CD14-positive monocyte (primary cell): Measurements from ENCODE around the gene TDP1. TPM values are rescaled to one million over a fixed set of nuclear protein-coding genes. Genes with fewer than 3 reads are reported as not detected.

Experiments
- DNase-seq, 3 donors: peaks; one replicate each; pipeline ENCODE4 v3.0.0-alpha.2; 2011 to 2022
- H2AFZ ChIP-seq: 2 replicates; pipeline ENCODE4 v1.6.0; 2012; ENCODE audit warnings: mild to moderate bottlenecking, low read depth, low read length, inconsistent platforms; ENCODE audit not compliant: insufficient read depth, poor library complexity, severe bottlenecking
- H3K27ac ChIP-seq, 2 donors: 1 replicate in 1 of 2; 2 replicates in 1 of 2; pipeline ENCODE4 v1.5.1; 2012 to 2013; ENCODE audit warnings: low read length in 2 of 2, control low read depth in 1 of 2, inconsistent platforms in 1 of 2, low read depth in 1 of 2, mild to moderate bottlenecking in 1 of 2
- H3K27me3 ChIP-seq, 2 donors: one replicate each; pipeline versions ENCODE4 v1.6.0 to v1.6.1; 2011 to 2013; ENCODE audit warnings: low read length in 2 of 2; ENCODE audit not compliant: control insufficient read depth in 2 of 2, insufficient read depth in 2 of 2
- H3K36me3 ChIP-seq, 2 donors: replicated peaks in 1 of 2; 1 replicate in 1 of 2; 2 replicates in 1 of 2; pipeline versions ENCODE4 v1.5.1 to v1.6.1; 2012 to 2013; ENCODE audit warnings: low read length in 2 of 2, control low read depth in 1 of 2, inconsistent platforms in 1 of 2, mild to moderate bottlenecking in 1 of 2; ENCODE audit not compliant: insufficient read depth in 2 of 2, control insufficient read depth in 1 of 2
- H3K4me1 ChIP-seq, 2 donors: 1 replicate in 1 of 2; 2 replicates in 1 of 2; pipeline versions ENCODE4 v1.5.1 to v1.6.1; 2012 to 2013; ENCODE audit warnings: low read length in 2 of 2, control low read depth in 1 of 2, inconsistent platforms in 1 of 2, mild to moderate bottlenecking in 1 of 2, moderate library complexity in 1 of 2; ENCODE audit not compliant: insufficient read depth in 2 of 2, control insufficient read depth in 1 of 2
- H3K4me2 ChIP-seq: replicated peaks from 2 replicates; pipeline ENCODE3; 2012; ENCODE audit warnings: low read length, moderate library complexity, mild to moderate bottlenecking; ENCODE audit not compliant: poor library complexity, severe bottlenecking; ENCODE audit errors: extremely low read depth
- H3K4me3 ChIP-seq, 3 experiments: fragments of 200-600 bp in 1 of 3; sonication (generic) in 1 of 3; replicated peaks in 1 of 3; 1 replicate in 2 of 3; 2 replicates in 1 of 3; pipeline ENCODE4 v1.5.1; 2011 to 2013; ENCODE audit warnings: low read length in 3 of 3, mild to moderate bottlenecking in 3 of 3, control low read depth in 2 of 3, low read depth in 2 of 3, inconsistent platforms in 1 of 3, moderate library complexity in 1 of 3
- H3K79me2 ChIP-seq: 2 replicates; pipeline ENCODE4 v1.6.0; 2012; ENCODE audit warnings: mild to moderate bottlenecking, control low read depth, inconsistent platforms, low read length, moderate library complexity; ENCODE audit not compliant: insufficient read depth
- H3K9ac ChIP-seq: 2 replicates; pipeline ENCODE4 v1.6.0; 2017; ENCODE audit warnings: low read length, mild to moderate bottlenecking; ENCODE audit not compliant: insufficient read depth, poor library complexity, severe bottlenecking
- H3K9me3 ChIP-seq, 2 donors: replicated peaks in 1 of 2; 1 replicate in 1 of 2; 2 replicates in 1 of 2; pipeline versions ENCODE4 v1.5.1 to v1.6.1; 2012 to 2013; ENCODE audit warnings: low read length in 2 of 2, control low read depth in 1 of 2; ENCODE audit not compliant: control insufficient read depth in 1 of 2, insufficient read depth in 1 of 2
- H4K20me1 ChIP-seq: 2 replicates; pipeline ENCODE4 v1.6.0; 2012; ENCODE audit warnings: mild to moderate bottlenecking, low read length, control low read depth, moderate library complexity; ENCODE audit not compliant: insufficient read depth
- H3K27ac Mint-ChIP-seq, 7 donors: one replicate each; pipeline ENCODE4 v1.8.0; 2020; ENCODE audit warnings: mild to moderate bottlenecking in 7 of 7, mixed read lengths in 7 of 7, moderate library complexity in 6 of 7, inconsistent platforms in 2 of 7
- H3K27me3 Mint-ChIP-seq, 3 donors: one replicate each; pipeline ENCODE4 v1.8.0; 2021 to 2022; ENCODE audit warnings: low read depth in 3 of 3, mild to moderate bottlenecking in 3 of 3, mixed read lengths in 3 of 3, moderate library complexity in 3 of 3, inconsistent platforms in 1 of 3
- H3K36me3 Mint-ChIP-seq, 2 donors: one replicate each; pipeline ENCODE4 v1.8.0; 2020; ENCODE audit warnings: mixed read lengths in 2 of 2, inconsistent platforms in 1 of 2, mild to moderate bottlenecking in 1 of 2
- H3K4me1 Mint-ChIP-seq: one replicate; pipeline ENCODE4 v1.8.0; 2020; ENCODE audit warnings: mild to moderate bottlenecking, mixed read lengths
- H3K4me3 Mint-ChIP-seq, 2 donors: one replicate each; pipeline ENCODE4 v1.8.0; 2020; ENCODE audit warnings: mild to moderate bottlenecking in 2 of 2, mixed read lengths in 2 of 2, moderate library complexity in 1 of 2
- H3K9me3 Mint-ChIP-seq, 7 donors: one replicate each; pipeline ENCODE4 v1.8.0; 2020 to 2022; ENCODE audit warnings: mixed read lengths in 7 of 7, mild to moderate bottlenecking in 6 of 7, moderate library complexity in 6 of 7, inconsistent platforms in 2 of 7
- WGBS: methylation state at CpG from one replicate; pipeline ENCODE4 v1.1.5; 2013; ENCODE audit warnings: missing lambda C conversion rate; ENCODE audit not compliant: insufficient coverage; 5-methylcytosine and 5-hydroxymethylcytosine counted together
- intact Hi-C, 2 donors: fragments of 100-400 bp; cut with micrococcal nuclease; formaldehyde crosslinking; loops; one replicate each; pipeline versions ENCODE4 v1.15.0 to v1.15.1; 2023
- polyA plus RNA-seq, 3 donors: library from polyadenylated mRNA; depleted of rRNA in 1 of 3; unstranded in 2 of 3; stranded (reverse) in 1 of 3; fragments of 300-500 nt in 2 of 3; fragments of >200 nt in 1 of 3; fragmentation: Illumina TruSeq in 2 of 3; gene quantifications; 1 replicate in 2 of 3; 2 replicates in 1 of 3; pipeline ENCODE4 v1.2.3, GENCODE V29; 2012 to 2021
- TF ChIP-seq, protein P1 (sequence below): fragments of 200-600 bp; IDR thresholded peaks from one replicate; pipeline ENCODE4 v1.8.0; 2022; ENCODE audit warnings: antibody characterized with exemption, mild to moderate bottlenecking

The TDP1 gene
- polyA plus RNA-seq, 3 donors = 9.2 to 13.4 (median 10.6) TPM

DNA sequence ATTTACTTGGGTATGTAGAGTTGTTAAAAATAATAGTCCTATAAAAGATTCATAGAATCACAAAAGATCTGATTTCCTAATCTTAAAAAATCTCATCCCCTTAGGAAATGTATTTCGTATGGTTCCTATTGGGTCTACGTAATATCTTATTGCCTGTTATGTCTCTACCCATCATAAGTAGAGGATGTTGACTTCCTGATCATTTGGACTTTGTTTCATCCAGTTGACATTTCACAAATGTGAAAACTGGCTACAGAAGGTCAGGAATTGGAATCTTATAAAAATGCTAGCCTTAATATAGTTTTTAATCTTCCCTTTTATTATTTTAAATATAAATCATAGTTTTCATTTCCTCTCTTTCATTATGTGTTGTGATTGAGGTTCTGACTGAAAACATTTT is 45.2 kb downstream of the TDP1 start:
- Histone ChIP-seq H3K9ac (no peak overlapping the region), H3K4me1 (no peaks in the 10 kb centered on the region), H3K79me2 (no peaks in the 10 kb centered on the region), H3K27me3 (no peaks in the 10 kb centered on the region), H2AFZ (no peak overlapping the region), H3K4me2 (no peak overlapping the region), H3K9me3 (no peaks in the 10 kb centered on the region), H4K20me1 (no peaks in the 10 kb centered on the region), H3K27ac (no peak overlapping the region), H3K36me3 (peaks cover 25 to 80% of the 10 kb centered on the region in 2 donors), H3K4me3 (no peak overlapping the region)
- no CpG with 5 or more reads among the region's 2 CpGs for WGBS
- intact Hi-C loops = no loop called here
- no peak for DNase-seq
- no peaks in the 10 kb centered on the region for H3K27me3 Mint-ChIP-seq
- peaks cover 56 to 57% of the 10 kb centered on the region in 2 donors for H3K36me3 Mint-ChIP-seq
- no peaks in the 10 kb centered on the region for H3K9me3 Mint-ChIP-seq
- TF ChIP-seq, protein P1, sequence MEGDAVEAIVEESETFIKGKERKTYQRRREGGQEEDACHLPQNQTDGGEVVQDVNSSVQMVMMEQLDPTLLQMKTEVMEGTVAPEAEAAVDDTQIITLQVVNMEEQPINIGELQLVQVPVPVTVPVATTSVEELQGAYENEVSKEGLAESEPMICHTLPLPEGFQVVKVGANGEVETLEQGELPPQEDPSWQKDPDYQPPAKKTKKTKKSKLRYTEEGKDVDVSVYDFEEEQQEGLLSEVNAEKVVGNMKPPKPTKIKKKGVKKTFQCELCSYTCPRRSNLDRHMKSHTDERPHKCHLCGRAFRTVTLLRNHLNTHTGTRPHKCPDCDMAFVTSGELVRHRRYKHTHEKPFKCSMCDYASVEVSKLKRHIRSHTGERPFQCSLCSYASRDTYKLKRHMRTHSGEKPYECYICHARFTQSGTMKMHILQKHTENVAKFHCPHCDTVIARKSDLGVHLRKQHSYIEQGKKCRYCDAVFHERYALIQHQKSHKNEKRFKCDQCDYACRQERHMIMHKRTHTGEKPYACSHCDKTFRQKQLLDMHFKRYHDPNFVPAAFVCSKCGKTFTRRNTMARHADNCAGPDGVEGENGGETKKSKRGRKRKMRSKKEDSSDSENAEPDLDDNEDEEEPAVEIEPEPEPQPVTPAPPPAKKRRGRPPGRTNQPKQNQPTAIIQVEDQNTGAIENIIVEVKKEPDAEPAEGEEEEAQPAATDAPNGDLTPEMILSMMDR = no peak
- H3K27ac Mint-ChIP-seq = no peak overlapping the region
- H3K4me1 Mint-ChIP-seq = no peaks in the 10 kb centered on the region
- no peak overlapping the region for H3K4me3 Mint-ChIP-seq

DNA sequence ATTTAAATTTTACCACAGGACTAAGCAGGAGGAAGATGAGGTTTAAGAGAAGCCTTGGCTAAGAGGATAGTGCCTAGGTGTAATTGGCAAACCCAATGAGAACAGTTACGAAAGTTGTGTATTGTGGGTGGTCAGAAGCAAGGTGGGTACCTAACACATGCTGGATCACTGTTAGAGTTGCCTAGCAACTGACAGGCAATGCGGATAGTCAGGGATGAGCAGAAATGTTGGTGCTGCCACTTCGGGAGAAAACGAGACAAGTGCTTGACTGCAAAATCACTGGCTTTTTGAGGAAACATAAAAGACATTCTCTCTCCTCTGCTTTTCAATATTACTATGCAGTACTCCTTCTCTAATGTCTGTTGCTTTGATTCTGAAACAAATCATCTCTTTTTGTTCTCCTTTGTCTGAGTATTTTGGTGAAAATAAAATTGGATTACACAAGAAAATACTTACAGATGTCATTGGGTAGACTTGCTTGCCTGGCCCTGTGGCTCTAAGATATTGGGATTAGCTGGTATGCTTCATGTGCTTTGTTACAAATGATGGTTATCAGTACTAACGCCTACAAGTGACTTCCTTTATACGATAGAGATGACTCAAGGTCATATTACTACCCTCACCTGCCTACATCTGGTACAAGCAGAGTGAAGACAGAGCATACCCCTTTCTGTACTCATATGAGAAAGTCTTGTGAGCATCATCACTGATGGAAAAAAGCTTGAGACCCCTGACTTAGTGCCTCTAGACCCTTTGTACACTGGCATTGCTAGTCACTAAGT is 48.0 kb downstream of the TDP1 start:
- Mint-ChIP-seq H3K27ac (no peak overlapping the region), H3K36me3 (peaks cover 51% of the 10 kb centered on the region in 2 donors)
- intact Hi-C loops = no loop called here

More for the DNA sequence above, 48.0 kb downstream of the TDP1 start:
- H3K4me3 Mint-ChIP-seq = no peak overlapping the region
- H3K27me3 ChIP-seq = no peaks in the 10 kb centered on the region
- no peak for DNase-seq
- H4K20me1 ChIP-seq = no peaks in the 10 kb centered on the region
- H3K4me1 ChIP-seq = no peaks in the 10 kb centered on the region
- no peaks in the 10 kb centered on the region for H3K79me2 ChIP-seq
- H3K27me3 Mint-ChIP-seq = no peaks in the 10 kb centered on the region
- peaks cover 5 to 71% of the 10 kb centered on the region in 2 donors for H3K36me3 ChIP-seq
- TF ChIP-seq, protein P1 = no peak
- no peak overlapping the region for H3K9ac ChIP-seq
- H2AFZ ChIP-seq = no peak overlapping the region
- no peaks in the 10 kb centered on the region for H3K4me1 Mint-ChIP-seq
- peaks cover 0 to 2% (median 0%) of the 10 kb centered on the region in 7 donors for H3K9me3 Mint-ChIP-seq
- H3K4me3 ChIP-seq = no peak overlapping the region
- H3K4me2 ChIP-seq = no peak overlapping the region
- 100% methylated on average over 1 of the region's 6 CpGs for WGBS
- no peaks in the 10 kb centered on the region for H3K9me3 ChIP-seq
- no peak overlapping the region for H3K27ac ChIP-seq
